ENCODE data around the gene REP15.
"Not testable (repeated sequence)": the region's sequence is repeated elsewhere in the genome, so short reads cannot be mapped to it uniquely, and the experiment has no call there.

Gene REP15, protein sequence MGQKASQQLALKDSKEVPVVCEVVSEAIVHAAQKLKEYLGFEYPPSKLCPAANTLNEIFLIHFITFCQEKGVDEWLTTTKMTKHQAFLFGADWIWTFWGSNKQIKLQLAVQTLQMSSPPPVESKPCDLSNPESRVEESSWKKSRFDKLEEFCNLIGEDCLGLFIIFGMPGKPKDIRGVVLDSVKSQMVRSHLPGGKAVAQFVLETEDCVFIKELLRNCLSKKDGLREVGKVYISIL

GRCh38 chr12:27696293-27696652 is at the start of gene REP15:
Gene REP15, plus strand, starts transcription at chr12:27696447. Its CDS starts 116 bp downstream, at chr12:27696563.
- DNase-seq (ENCODE audit: low read depth in 2 of 2, low spot score in 1 of 2) = no peak

- DNase-seq (ENCODE audit: low read depth in 2 of 2, low spot score in 1 of 2) = no peak
Measured at GRCh38 chr12:27650011-27650410, 46.2 kb upstream of the REP15 start.

DNA sequence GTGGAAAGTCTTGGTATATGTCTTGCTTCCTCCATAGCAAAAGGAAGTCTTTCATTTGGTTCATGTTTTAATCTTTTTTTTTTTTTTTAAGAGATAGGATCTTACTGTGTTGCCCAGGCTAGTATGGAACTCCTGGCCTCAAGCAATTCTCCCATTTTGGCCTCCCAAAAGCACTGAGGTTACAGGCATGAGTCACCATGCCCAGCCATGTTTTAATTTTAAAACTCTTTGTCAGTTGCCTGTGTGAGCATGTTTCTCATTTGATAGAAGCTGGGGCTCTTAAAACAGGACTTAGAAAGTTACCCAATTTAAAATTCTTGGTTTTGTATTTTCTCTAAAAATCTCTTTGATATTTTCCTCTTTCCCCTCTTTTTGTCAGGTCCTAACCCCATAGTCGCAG is 45.0 kb upstream of the REP15 start:
- DNase-seq (ENCODE audit: low read depth in 2 of 2, low spot score in 1 of 2) = no peak

- DNase-seq (ENCODE audit: low read depth in 2 of 2, low spot score in 1 of 2) = no peak
Measured at GRCh38 chr12:27652174-27652763, 44.0 kb upstream of the REP15 start.

DNA sequence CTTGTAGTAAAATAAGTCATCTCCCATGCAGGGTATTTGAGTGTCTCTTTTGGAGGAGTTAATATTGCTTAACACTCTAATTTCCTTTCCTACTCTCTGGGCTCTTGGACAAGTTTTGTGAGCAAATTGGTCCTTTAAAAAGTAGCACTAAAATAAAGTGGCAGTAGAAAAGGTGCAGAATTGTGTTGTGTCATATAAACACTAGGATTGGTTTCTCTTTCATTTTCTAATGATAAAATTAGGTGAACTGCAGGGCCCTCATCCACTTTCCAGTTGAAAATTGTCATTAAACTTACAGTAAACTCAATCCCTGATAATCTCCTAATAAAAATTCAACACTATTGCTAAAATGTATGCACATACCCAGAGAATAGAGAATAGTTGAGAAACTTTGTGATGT is 42.6 kb upstream of the REP15 start:
- DNase-seq (ENCODE audit: low read depth in 2 of 2, low spot score in 1 of 2) = no peak

GRCh38 chr12:27655476-27655875 is 40.8 kb upstream of the REP15 start:
- not testable (repeated sequence) for DNase-seq (ENCODE audit: low read depth in 2 of 2, low spot score in 1 of 2)

DNA sequence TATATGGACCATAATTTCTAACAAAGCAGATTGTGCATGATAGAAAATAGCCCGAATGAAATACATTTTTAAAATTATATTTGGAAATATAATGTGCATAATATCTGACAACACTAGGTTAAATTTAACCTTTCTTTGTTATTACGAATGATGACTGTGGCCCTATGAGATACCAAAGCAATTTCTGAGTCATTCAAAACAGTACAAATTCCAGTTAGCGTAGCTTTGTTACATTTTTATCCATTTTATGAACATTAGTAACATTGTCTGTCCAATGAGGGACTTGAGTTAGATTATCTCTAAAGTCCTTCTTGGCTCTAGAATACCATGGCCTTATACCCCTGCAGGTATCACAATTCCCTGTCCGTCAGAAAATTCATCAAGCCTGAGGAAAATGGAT is 39.0 kb upstream of the REP15 start:
- DNase-seq (ENCODE audit: low read depth in 2 of 2, low spot score in 1 of 2) = no peak

DNA sequence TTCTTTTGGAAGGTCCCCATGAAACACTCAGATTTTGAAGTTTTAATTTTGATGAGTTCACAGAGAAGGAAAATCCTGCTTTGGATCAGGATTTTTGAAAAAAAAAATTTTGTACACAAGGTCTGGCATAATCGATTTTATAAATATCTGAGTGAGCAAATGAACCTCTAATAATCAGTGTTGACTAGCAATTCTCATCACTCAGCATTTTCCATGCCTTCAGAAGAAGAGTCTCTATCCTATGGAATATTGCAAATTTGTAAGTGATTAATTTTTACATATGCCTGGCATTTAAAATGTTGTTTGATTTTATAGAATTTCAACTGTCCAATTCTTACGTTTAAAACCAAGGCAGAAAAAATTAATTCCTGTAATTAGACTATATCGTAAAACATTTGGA is 30.5 kb upstream of the REP15 start:
- no peak for DNase-seq (ENCODE audit: low read depth in 2 of 2, low spot score in 1 of 2)

DNA sequence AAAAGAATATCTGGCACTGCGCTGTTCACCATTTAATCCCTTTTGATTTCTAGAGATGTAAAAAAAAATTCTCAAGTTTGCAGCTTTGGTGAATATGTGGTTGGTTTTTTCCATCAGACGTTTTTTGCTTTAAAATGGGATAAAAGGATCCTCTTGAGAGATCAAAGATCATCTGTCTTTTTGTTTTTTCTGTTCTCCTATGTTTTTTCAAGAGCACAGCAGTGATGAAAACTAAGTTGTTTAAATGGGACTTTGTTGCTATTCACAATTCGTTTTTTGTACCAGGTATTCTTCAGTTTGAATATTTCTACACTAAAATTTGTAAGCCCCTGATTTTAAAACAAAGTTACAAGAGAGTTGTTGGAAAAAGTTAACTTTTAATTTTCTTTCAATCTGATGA is 29.7 kb upstream of the REP15 start:
- no peak for DNase-seq (ENCODE audit: low read depth in 2 of 2, low spot score in 1 of 2)

DNA sequence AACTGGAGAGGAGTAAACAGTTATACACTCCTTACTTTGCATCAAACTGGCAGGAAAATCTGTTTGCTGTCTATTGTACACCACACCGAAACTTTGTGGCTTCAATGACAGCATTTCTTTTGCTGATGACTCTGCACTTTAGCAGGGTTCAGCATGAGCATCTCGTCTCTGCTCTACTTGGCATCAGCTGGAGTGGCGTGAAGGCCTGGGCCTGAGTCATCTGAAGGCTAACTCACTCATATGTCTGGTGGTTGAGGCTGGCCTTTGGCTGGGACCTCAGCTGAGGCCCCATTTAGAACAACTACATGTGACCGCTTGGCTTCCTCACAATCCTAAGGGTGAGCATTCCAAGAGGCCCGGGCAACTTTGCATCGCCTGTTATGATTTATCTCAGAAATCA is 28.7 kb upstream of the REP15 start:
- no peak for DNase-seq (ENCODE audit: low read depth in 2 of 2, low spot score in 1 of 2)

DNA sequence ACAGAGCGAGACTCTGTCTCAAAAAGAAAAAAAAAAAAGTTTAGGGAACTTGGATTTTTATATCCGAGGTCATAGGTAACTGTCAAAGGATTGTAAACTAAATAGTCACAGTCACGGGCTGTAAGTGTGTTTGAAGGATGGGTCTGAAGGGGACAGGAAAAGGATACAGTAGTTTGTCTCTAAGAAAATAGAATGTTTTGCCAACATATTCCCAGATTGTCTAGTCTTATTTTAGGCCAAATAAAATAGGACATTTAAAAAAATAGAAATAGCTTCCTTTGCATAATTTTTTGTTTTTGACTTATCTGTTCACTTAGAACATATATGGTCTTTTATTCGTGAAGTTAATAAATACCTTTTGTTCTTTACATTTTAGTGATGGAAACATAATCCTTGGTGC is 24.2 kb upstream of the REP15 start:
- DNase-seq (ENCODE audit: low read depth in 2 of 2, low spot score in 1 of 2) = no peak

DNA sequence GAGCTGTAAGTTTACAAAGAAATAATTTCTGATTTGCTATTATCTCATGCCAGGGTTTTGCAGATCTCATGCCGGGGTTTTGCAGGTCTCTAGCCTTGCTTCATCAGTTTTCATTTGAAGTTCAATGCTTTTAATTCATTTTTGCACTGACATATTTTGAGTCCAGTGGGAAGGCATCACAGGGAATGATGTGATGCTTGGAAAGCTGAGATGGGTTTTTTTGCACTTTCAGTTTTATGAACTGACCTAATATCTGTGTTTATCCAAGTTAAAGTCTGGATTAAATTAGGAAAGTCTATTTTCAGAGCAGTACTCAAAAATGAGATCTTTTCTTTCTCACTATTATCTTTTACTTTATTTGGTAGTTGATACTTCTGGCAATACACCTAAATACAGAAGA is 23.6 kb upstream of the REP15 start:
- DNase-seq (ENCODE audit: low read depth in 2 of 2, low spot score in 1 of 2) = no peak

DNA sequence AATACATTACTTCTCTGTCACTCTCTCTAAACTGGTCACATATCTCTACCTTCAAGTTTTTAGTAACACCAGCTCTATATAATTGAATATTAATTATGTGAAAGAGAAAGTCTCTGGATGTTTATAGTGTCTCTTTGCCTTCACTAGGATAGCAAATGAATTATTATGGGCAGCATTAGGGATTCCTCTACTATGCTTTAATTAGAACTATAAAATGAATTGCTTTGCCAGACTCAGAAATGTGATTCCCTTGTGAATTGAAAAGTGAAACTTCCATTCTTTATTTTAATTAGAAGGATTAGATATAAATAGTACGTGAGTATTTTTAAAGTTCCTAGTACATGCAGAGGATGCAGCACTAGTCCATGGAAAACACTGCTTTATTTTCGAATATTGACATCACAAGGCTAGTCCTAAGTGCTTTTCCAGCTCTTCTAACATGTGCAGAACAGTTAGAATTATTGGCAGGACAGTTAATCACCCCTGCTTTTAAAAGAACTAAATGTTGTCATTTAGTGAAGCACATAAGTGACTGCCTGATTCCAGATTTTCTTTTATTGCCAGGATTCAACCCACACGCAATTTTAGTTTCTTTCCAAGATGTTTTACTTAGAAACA is 23.0 kb upstream of the REP15 start:
- no peak for DNase-seq (ENCODE audit: low read depth in 2 of 2, low spot score in 1 of 2)

- DNase-seq (ENCODE audit: low read depth in 2 of 2, low spot score in 1 of 2) = no peak
Measured at GRCh38 chr12:27674989-27675388, 21.3 kb upstream of the REP15 start.

DNA sequence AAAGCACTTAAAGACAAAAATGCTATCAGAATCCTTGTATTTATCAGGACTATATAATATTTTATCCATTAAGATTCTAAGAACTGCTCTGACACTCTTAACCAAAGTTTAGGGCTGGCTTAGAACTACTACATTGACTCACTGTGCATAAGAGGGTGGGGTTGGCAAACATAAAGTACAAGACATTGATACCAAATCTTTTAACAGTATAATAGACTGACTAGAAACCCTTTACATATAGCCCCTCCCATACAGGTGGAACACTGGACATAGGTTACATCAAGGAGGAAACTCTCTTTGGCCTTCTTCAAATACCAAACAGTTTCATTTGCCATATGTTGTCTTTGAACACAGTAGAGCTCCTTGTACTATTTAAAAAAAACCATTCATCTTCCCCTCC is 15.6 kb upstream of the REP15 start:
- DNase-seq (ENCODE audit: low read depth in 2 of 2, low spot score in 1 of 2) = no peak

GRCh38 chr12:27682534-27682933 is 13.7 kb upstream of the REP15 start:
- DNase-seq (ENCODE audit: low read depth in 2 of 2, low spot score in 1 of 2) = no peak

- DNase-seq (ENCODE audit: low read depth in 2 of 2, low spot score in 1 of 2) = no peak
Measured at GRCh38 chr12:27685274-27685673, 11.0 kb upstream of the REP15 start.

GRCh38 chr12:27686147-27686546 is 10.1 kb upstream of the REP15 start:
- DNase-seq (ENCODE audit: low read depth in 2 of 2, low spot score in 1 of 2) = no peak

DNA sequence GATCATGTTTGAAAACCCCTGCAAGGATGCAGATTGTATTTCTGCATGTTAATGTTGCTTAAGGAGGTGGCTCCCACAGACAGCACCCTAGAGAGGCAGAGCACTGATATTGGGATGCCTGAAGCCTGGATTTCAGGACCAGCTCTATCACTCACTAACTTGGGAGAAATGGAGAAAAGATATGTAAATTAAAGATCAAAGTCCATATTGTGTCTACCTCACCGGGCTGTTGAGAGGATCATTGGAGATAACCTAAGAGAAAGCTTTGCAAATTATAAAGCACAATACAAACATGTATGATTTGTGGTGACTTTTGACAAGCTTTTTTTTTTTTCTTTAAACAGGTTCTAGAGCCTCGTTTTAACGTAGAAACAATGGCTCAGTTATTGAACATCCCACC is 7.6 kb upstream of the REP15 start:
- DNase-seq (ENCODE audit: low read depth in 2 of 2, low spot score in 1 of 2) = no peak

GRCh38 chr12:27689558-27690180 is 6.6 kb upstream of the REP15 start:
- DNase-seq (ENCODE audit: low read depth in 2 of 2, low spot score in 1 of 2) = no peak

GRCh38 chr12:27693403-27693802 is 2.8 kb upstream of the REP15 start:
- DNase-seq (ENCODE audit: low read depth in 2 of 2, low spot score in 1 of 2) = no peak

DNA sequence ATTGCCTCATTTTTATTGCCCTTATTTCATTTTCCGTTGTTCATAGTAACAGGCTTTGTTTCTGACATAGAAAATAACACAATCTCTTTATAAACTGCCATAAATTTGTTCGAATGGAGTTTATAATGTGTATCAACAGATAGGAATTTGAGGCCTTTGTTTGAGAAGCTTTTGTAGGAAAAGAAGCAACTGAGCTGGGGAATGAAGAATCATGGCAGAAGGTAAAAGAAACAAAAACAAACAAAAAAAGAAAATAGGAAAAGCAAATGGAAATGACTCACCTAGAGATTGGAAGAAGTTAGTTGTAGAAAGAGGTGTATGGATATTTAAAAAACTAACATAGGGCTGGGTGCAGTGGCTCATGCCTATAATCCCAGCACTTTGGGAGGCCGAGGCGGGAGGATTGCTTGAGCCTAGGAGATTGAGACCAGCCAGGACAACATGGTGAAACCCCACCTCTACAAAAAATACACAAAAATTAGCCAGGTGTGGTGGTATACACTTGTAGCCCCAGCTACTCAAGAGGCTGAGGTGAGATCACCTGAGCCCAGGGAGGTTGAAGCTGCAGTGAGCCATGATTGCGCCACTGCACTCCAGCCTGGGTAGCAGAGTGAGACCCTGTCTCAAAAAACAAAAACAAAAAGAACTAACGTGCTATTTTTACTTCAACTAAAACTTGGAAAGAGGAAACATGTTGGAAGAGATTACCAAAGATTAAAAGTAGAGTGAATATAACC is 523 bp upstream of the REP15 start:
- DNase-seq (ENCODE audit: low read depth in 2 of 2, low spot score in 1 of 2) = no peak

Data from stimulated activated CD8-positive, alpha-beta memory T cell treated with anti-CD3 and anti-CD28 coated beads, Interleukin-4, amount 100 ng/mL, for 4 hours (primary cell).